Measurements from ENCODE around the gene DOCK6.

DNA sequence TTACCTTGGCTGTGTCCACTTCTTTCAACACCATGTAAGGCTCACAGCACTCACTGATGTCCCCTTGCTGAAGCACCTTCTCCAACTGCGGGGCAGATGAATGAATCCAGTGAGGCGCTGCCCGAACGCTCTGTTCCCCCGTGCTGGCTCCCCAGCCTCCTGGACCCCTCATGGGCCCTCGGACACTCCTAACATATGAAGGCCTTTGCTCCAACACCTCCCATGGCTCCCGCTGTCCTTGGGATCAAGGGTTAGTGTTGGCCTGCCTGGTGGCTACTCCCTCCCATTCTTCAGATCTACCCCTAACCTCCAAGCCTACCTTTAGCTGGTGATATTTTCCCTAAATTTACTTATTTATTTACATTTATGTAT, 18.5 kb downstream of the DOCK6 start:
- TF ChIP-seq, protein P1, sequence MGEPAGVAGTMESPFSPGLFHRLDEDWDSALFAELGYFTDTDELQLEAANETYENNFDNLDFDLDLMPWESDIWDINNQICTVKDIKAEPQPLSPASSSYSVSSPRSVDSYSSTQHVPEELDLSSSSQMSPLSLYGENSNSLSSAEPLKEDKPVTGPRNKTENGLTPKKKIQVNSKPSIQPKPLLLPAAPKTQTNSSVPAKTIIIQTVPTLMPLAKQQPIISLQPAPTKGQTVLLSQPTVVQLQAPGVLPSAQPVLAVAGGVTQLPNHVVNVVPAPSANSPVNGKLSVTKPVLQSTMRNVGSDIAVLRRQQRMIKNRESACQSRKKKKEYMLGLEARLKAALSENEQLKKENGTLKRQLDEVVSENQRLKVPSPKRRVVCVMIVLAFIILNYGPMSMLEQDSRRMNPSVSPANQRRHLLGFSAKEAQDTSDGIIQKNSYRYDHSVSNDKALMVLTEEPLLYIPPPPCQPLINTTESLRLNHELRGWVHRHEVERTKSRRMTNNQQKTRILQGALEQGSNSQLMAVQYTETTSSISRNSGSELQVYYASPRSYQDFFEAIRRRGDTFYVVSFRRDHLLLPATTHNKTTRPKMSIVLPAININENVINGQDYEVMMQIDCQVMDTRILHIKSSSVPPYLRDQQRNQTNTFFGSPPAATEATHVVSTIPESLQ (CRISPR knock-in tag; IDR thresholded peaks at IDR 0.05) = no peak
- TF ChIP-seq, protein P2, sequence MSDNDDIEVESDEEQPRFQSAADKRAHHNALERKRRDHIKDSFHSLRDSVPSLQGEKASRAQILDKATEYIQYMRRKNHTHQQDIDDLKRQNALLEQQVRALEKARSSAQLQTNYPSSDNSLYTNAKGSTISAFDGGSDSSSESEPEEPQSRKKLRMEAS (CRISPR knock-in tag; IDR thresholded peaks at IDR 0.05) = no peak
- TF ChIP-seq, protein P3, sequence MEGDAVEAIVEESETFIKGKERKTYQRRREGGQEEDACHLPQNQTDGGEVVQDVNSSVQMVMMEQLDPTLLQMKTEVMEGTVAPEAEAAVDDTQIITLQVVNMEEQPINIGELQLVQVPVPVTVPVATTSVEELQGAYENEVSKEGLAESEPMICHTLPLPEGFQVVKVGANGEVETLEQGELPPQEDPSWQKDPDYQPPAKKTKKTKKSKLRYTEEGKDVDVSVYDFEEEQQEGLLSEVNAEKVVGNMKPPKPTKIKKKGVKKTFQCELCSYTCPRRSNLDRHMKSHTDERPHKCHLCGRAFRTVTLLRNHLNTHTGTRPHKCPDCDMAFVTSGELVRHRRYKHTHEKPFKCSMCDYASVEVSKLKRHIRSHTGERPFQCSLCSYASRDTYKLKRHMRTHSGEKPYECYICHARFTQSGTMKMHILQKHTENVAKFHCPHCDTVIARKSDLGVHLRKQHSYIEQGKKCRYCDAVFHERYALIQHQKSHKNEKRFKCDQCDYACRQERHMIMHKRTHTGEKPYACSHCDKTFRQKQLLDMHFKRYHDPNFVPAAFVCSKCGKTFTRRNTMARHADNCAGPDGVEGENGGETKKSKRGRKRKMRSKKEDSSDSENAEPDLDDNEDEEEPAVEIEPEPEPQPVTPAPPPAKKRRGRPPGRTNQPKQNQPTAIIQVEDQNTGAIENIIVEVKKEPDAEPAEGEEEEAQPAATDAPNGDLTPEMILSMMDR (IDR thresholded peaks at IDR 0.05) = no peak
- no peak for TF ChIP-seq MYBL2 (CRISPR knock-in tag; IDR thresholded peaks at IDR 0.05)
- TF ChIP-seq CBFB (CRISPR knock-in tag; IDR thresholded peaks at IDR 0.05; ENCODE audit: low read depth) = no peak
- TF ChIP-seq KAT7 (CRISPR knock-in tag; IDR thresholded peaks at IDR 0.05; ENCODE audit: borderline replicate concordance) = no peak
- TF ChIP-seq, protein P4, sequence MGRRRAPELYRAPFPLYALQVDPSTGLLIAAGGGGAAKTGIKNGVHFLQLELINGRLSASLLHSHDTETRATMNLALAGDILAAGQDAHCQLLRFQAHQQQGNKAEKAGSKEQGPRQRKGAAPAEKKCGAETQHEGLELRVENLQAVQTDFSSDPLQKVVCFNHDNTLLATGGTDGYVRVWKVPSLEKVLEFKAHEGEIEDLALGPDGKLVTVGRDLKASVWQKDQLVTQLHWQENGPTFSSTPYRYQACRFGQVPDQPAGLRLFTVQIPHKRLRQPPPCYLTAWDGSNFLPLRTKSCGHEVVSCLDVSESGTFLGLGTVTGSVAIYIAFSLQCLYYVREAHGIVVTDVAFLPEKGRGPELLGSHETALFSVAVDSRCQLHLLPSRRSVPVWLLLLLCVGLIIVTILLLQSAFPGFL (CRISPR knock-in tag; IDR thresholded peaks at IDR 0.05; ENCODE audit: borderline replicate concordance) = no peak
- TF ChIP-seq TEAD1 (CRISPR knock-in tag; IDR thresholded peaks at IDR 0.05) = no peak
- TF ChIP-seq IRF2 (CRISPR knock-in tag; IDR thresholded peaks at IDR 0.05; ENCODE audit: borderline replicate concordance, low read depth) = no peak

All from WTC11 (cell line).